CD14-positive monocyte (primary cell): ENCODE measurements around the gene MARK4. TPM values are rescaled to one million over a fixed set of nuclear protein-coding genes. Genes with fewer than 3 reads are reported as not detected.
A peak's percentile ranks its signal among the peaks of the same experiment; 100 is the strongest.
"Not testable (repeated sequence)": the region's sequence is repeated elsewhere in the genome, so short reads cannot be mapped to it uniquely, and the experiment has no call there.

ENCODE experiments used
- DNase-seq, 3 donors: peaks; one replicate each; pipeline ENCODE4 v3.0.0-alpha.2; 2011 to 2022
- H2AFZ ChIP-seq: 2 replicates; pipeline ENCODE4 v1.6.0; 2012; ENCODE audit warnings: mild to moderate bottlenecking, low read depth, low read length, inconsistent platforms; ENCODE audit not compliant: insufficient read depth, poor library complexity, severe bottlenecking
- H3K27ac ChIP-seq, 2 donors: 1 replicate in 1 of 2; 2 replicates in 1 of 2; pipeline ENCODE4 v1.5.1; 2012 to 2013; ENCODE audit warnings: low read length in 2 of 2, control low read depth in 1 of 2, inconsistent platforms in 1 of 2, low read depth in 1 of 2, mild to moderate bottlenecking in 1 of 2
- H3K27me3 ChIP-seq, 2 donors: one replicate each; pipeline versions ENCODE4 v1.6.0 to v1.6.1; 2011 to 2013; ENCODE audit warnings: low read length in 2 of 2; ENCODE audit not compliant: control insufficient read depth in 2 of 2, insufficient read depth in 2 of 2
- H3K36me3 ChIP-seq, 2 donors: replicated peaks in 1 of 2; 1 replicate in 1 of 2; 2 replicates in 1 of 2; pipeline versions ENCODE4 v1.5.1 to v1.6.1; 2012 to 2013; ENCODE audit warnings: low read length in 2 of 2, control low read depth in 1 of 2, inconsistent platforms in 1 of 2, mild to moderate bottlenecking in 1 of 2; ENCODE audit not compliant: insufficient read depth in 2 of 2, control insufficient read depth in 1 of 2
- H3K4me1 ChIP-seq, 2 donors: 1 replicate in 1 of 2; 2 replicates in 1 of 2; pipeline versions ENCODE4 v1.5.1 to v1.6.1; 2012 to 2013; ENCODE audit warnings: low read length in 2 of 2, control low read depth in 1 of 2, inconsistent platforms in 1 of 2, mild to moderate bottlenecking in 1 of 2, moderate library complexity in 1 of 2; ENCODE audit not compliant: insufficient read depth in 2 of 2, control insufficient read depth in 1 of 2
- H3K4me2 ChIP-seq: replicated peaks from 2 replicates; pipeline ENCODE3; 2012; ENCODE audit warnings: low read length, moderate library complexity, mild to moderate bottlenecking; ENCODE audit not compliant: poor library complexity, severe bottlenecking; ENCODE audit errors: extremely low read depth
- H3K4me3 ChIP-seq, 3 experiments: fragments of 200-600 bp in 1 of 3; sonication (generic) in 1 of 3; replicated peaks in 1 of 3; 1 replicate in 2 of 3; 2 replicates in 1 of 3; pipeline ENCODE4 v1.5.1; 2011 to 2013; ENCODE audit warnings: low read length in 3 of 3, mild to moderate bottlenecking in 3 of 3, control low read depth in 2 of 3, low read depth in 2 of 3, inconsistent platforms in 1 of 3, moderate library complexity in 1 of 3
- H3K79me2 ChIP-seq: 2 replicates; pipeline ENCODE4 v1.6.0; 2012; ENCODE audit warnings: mild to moderate bottlenecking, control low read depth, inconsistent platforms, low read length, moderate library complexity; ENCODE audit not compliant: insufficient read depth
- H3K9ac ChIP-seq: 2 replicates; pipeline ENCODE4 v1.6.0; 2017; ENCODE audit warnings: low read length, mild to moderate bottlenecking; ENCODE audit not compliant: insufficient read depth, poor library complexity, severe bottlenecking
- H3K9me3 ChIP-seq, 2 donors: replicated peaks in 1 of 2; 1 replicate in 1 of 2; 2 replicates in 1 of 2; pipeline versions ENCODE4 v1.5.1 to v1.6.1; 2012 to 2013; ENCODE audit warnings: low read length in 2 of 2, control low read depth in 1 of 2; ENCODE audit not compliant: control insufficient read depth in 1 of 2, insufficient read depth in 1 of 2
- H4K20me1 ChIP-seq: 2 replicates; pipeline ENCODE4 v1.6.0; 2012; ENCODE audit warnings: mild to moderate bottlenecking, low read length, control low read depth, moderate library complexity; ENCODE audit not compliant: insufficient read depth
- H3K27ac Mint-ChIP-seq, 7 donors: one replicate each; pipeline ENCODE4 v1.8.0; 2020; ENCODE audit warnings: mild to moderate bottlenecking in 7 of 7, mixed read lengths in 7 of 7, moderate library complexity in 6 of 7, inconsistent platforms in 2 of 7
- H3K27me3 Mint-ChIP-seq, 3 donors: one replicate each; pipeline ENCODE4 v1.8.0; 2021 to 2022; ENCODE audit warnings: low read depth in 3 of 3, mild to moderate bottlenecking in 3 of 3, mixed read lengths in 3 of 3, moderate library complexity in 3 of 3, inconsistent platforms in 1 of 3
- H3K36me3 Mint-ChIP-seq, 2 donors: one replicate each; pipeline ENCODE4 v1.8.0; 2020; ENCODE audit warnings: mixed read lengths in 2 of 2, inconsistent platforms in 1 of 2, mild to moderate bottlenecking in 1 of 2
- H3K4me1 Mint-ChIP-seq: one replicate; pipeline ENCODE4 v1.8.0; 2020; ENCODE audit warnings: mild to moderate bottlenecking, mixed read lengths
- H3K4me3 Mint-ChIP-seq, 2 donors: one replicate each; pipeline ENCODE4 v1.8.0; 2020; ENCODE audit warnings: mild to moderate bottlenecking in 2 of 2, mixed read lengths in 2 of 2, moderate library complexity in 1 of 2
- H3K9me3 Mint-ChIP-seq, 7 donors: one replicate each; pipeline ENCODE4 v1.8.0; 2020 to 2022; ENCODE audit warnings: mixed read lengths in 7 of 7, mild to moderate bottlenecking in 6 of 7, moderate library complexity in 6 of 7, inconsistent platforms in 2 of 7
- WGBS: methylation state at CpG from one replicate; pipeline ENCODE4 v1.1.5; 2013; ENCODE audit warnings: missing lambda C conversion rate; ENCODE audit not compliant: insufficient coverage; 5-methylcytosine and 5-hydroxymethylcytosine counted together
- intact Hi-C, 2 donors: fragments of 100-400 bp; cut with micrococcal nuclease; formaldehyde crosslinking; loops; one replicate each; pipeline versions ENCODE4 v1.15.0 to v1.15.1; 2023
- polyA plus RNA-seq, 3 donors: library from polyadenylated mRNA; depleted of rRNA in 1 of 3; unstranded in 2 of 3; stranded (reverse) in 1 of 3; fragments of 300-500 nt in 2 of 3; fragments of >200 nt in 1 of 3; fragmentation: Illumina TruSeq in 2 of 3; gene quantifications; 1 replicate in 2 of 3; 2 replicates in 1 of 3; pipeline ENCODE4 v1.2.3, GENCODE V29; 2012 to 2021
- TF ChIP-seq, protein P1 (sequence below): fragments of 200-600 bp; IDR thresholded peaks from one replicate; pipeline ENCODE4 v1.8.0; 2022; ENCODE audit warnings: antibody characterized with exemption, mild to moderate bottlenecking

MARK4 gene
- polyA plus RNA-seq, 3 donors, result 0.59 to 18.4 (median 0.69) TPM

GRCh38 chr19:45311621-45312020, 60.5 kb downstream of the MARK4 start:
- TF ChIP-seq, protein P1, sequence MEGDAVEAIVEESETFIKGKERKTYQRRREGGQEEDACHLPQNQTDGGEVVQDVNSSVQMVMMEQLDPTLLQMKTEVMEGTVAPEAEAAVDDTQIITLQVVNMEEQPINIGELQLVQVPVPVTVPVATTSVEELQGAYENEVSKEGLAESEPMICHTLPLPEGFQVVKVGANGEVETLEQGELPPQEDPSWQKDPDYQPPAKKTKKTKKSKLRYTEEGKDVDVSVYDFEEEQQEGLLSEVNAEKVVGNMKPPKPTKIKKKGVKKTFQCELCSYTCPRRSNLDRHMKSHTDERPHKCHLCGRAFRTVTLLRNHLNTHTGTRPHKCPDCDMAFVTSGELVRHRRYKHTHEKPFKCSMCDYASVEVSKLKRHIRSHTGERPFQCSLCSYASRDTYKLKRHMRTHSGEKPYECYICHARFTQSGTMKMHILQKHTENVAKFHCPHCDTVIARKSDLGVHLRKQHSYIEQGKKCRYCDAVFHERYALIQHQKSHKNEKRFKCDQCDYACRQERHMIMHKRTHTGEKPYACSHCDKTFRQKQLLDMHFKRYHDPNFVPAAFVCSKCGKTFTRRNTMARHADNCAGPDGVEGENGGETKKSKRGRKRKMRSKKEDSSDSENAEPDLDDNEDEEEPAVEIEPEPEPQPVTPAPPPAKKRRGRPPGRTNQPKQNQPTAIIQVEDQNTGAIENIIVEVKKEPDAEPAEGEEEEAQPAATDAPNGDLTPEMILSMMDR, result no peak
- intact Hi-C loops, result no loop called here
- DNase-seq, result peak; percentile 60 to 83 (median 65)
- Mint-ChIP-seq H3K4me1 (peaks cover 13% of the 10 kb centered on the region), H3K27ac (peak overlapping the region in 1 of 7 donors; percentile 21), H3K4me3 (peak overlapping the region; percentile 35 to 41), H3K36me3 (no peaks in the 10 kb centered on the region), H3K27me3 (peaks cover 8 to 25% (median 13%) of the 10 kb centered on the region in 3 donors), H3K9me3 (peaks cover 0 to 4% (median 1%) of the 10 kb centered on the region in 7 donors)
- peaks cover 3 to 9% of the 10 kb centered on the region in 2 donors for H3K4me1 ChIP-seq
- H3K4me3 ChIP-seq, result peak overlapping the region in 1 of 3 experiments; percentile 14
- H4K20me1 ChIP-seq, result no peaks in the 10 kb centered on the region
- H3K9me3 ChIP-seq, result no peaks in the 10 kb centered on the region
- H3K27me3 ChIP-seq, result peaks cover 0 to 6% of the 10 kb centered on the region in 2 donors
- H3K9ac ChIP-seq, result no peak overlapping the region
- H2AFZ ChIP-seq, result peak overlapping the region; percentile 73
- no peaks in the 10 kb centered on the region for H3K36me3 ChIP-seq
- 4% methylated on average over 17 of the region's 18 CpGs for WGBS
- H3K27ac ChIP-seq, result no peak overlapping the region
- peak overlapping the region; percentile 34 for H3K4me2 ChIP-seq
- no peaks in the 10 kb centered on the region for H3K79me2 ChIP-seq

- H3K4me2 ChIP-seq, H3K36me3 ChIP-seq, H3K9me3 Mint-ChIP-seq, H3K36me3 Mint-ChIP-seq, intact Hi-C loops, H3K4me3 Mint-ChIP-seq, H3K4me1 ChIP-seq, H3K27ac ChIP-seq, H3K79me2 ChIP-seq, H3K4me3 ChIP-seq, H3K27ac Mint-ChIP-seq, H3K9me3 ChIP-seq, DNase-seq, H4K20me1 ChIP-seq, H3K9ac ChIP-seq, H3K27me3 ChIP-seq: not testable (repeated sequence)
- 78% methylated on average over 3 of the region's 14 CpGs for WGBS
- H2AFZ ChIP-seq, result peak overlapping the region; percentile 73
- Mint-ChIP-seq H3K4me1 (peaks cover 13% of the 10 kb centered on the region), H3K27me3 (peaks cover 11 to 30% (median 13%) of the 10 kb centered on the region in 3 donors)
These were observed 61.2 kb downstream of the MARK4 start for GRCh38 chr19:45312285-45312684.
